Endothelial cell of umbilical vein (primary cell): ENCODE data around the gene FGF6. TPM values are rescaled to one million over a fixed set of nuclear protein-coding genes. Genes with fewer than 3 reads are reported as not detected.

Source experiments
- BruUV-seq: library from RNA; stranded (reverse); fragments of 400-500 nt; replicated peaks from 2 replicates; lab custom pipeline; 2021; lab: Mats Ljungman, UMichigan
- CTCF ChIA-PET: fragments of 300-600, 350-600 bp; sonication (Branson Sonifier 250); formaldehyde crosslinking; loops from one replicate; lab custom pipeline; 2021; ENCODE audit warnings: antibody characterized with exemption, inconsistent platforms; lab: Charles Lee
- POLR2A ChIA-PET: fragments of 300-600, 350-600 bp; sonication (Branson Sonifier 250); formaldehyde crosslinking; loops from one replicate; lab custom pipeline; 2021; ENCODE audit warnings: antibody characterized with exemption, inconsistent platforms; lab: Charles Lee
- DNase-seq: peaks from one replicate; pipeline ENCODE4 v3.0.0-alpha.2; 2011; ENCODE audit warnings: low read depth, low spot score
- FAIRE-seq: peaks from 2 replicates; lab custom pipeline; 2011; peaks lifted over from hg19 to GRCh38; lab: Jason Lieb, UNC
- H2AFZ ChIP-seq: 2 replicates; pipeline ENCODE4 v1.6.0; 2012; ENCODE audit warnings: low read depth, low read length, control low read depth, inconsistent platforms
- H3K27ac ChIP-seq: 2 replicates; pipeline ENCODE4 v1.5.1; 2011; ENCODE audit warnings: low read depth, mild to moderate bottlenecking, control low read depth, low read length, moderate library complexity; ENCODE audit not compliant: insufficient read depth
- H3K27me3 ChIP-seq, 2 experiments: 2 replicates each; pipeline versions ENCODE4 v1.6.0 to v1.6.1; 2011; ENCODE audit warnings: low read length in 2 of 2, mixed read lengths in 1 of 2; ENCODE audit not compliant: control insufficient read depth in 2 of 2, insufficient read depth in 2 of 2
- H3K36me3 ChIP-seq, 2 experiments: 2 replicates in 1 of 2; 3 replicates in 1 of 2; pipeline ENCODE4 v1.5.1; 2011; ENCODE audit warnings: low read length in 2 of 2, mild to moderate bottlenecking in 1 of 2, moderate library complexity in 1 of 2; ENCODE audit not compliant: control insufficient read depth in 2 of 2, insufficient read depth in 2 of 2; ENCODE audit errors: extremely low read depth in 1 of 2
- H3K4me1 ChIP-seq: 3 replicates; pipeline ENCODE4 v1.5.1; 2011; ENCODE audit warnings: mild to moderate bottlenecking, low read length; ENCODE audit not compliant: control insufficient read depth, insufficient read depth; ENCODE audit errors: extremely low read depth
- H3K4me2 ChIP-seq: 2 replicates; pipeline ENCODE4 v1.6.1; 2011; ENCODE audit warnings: low read length, control low read depth, mixed read lengths; ENCODE audit not compliant: insufficient read depth
- H3K4me3 ChIP-seq, 3 experiments: fragments of 200-600 bp in 1 of 3; sonication (generic), shearing (Covaris generic) in 1 of 3; replicated peaks in 1 of 3; 2 replicates each; pipeline ENCODE4 v1.5.1; 2011 to 2016; ENCODE audit warnings: control low read depth in 3 of 3, low read length in 3 of 3, mild to moderate bottlenecking in 2 of 3, inconsistent platforms in 1 of 3, low read depth in 1 of 3, moderate library complexity in 1 of 3; ENCODE audit not compliant: insufficient read depth in 1 of 3
- H3K79me2 ChIP-seq: 2 replicates; pipeline ENCODE4 v1.6.0; 2012; ENCODE audit warnings: low read length, inconsistent platforms; ENCODE audit not compliant: control insufficient read depth, insufficient read depth
- H3K9ac ChIP-seq: replicated peaks from 2 replicates; pipeline ENCODE3; 2011; ENCODE audit warnings: low read length, control low read depth; ENCODE audit not compliant: insufficient read depth; ENCODE audit errors: extremely low read depth
- H3K9me1 ChIP-seq: replicated peaks from 3 replicates; pipeline ENCODE4 v1.6.0; 2011; ENCODE audit warnings: mild to moderate bottlenecking, low read length; ENCODE audit not compliant: control insufficient read depth, insufficient read depth; ENCODE audit errors: extremely low read depth
- H3K9me3 ChIP-seq: replicated peaks from 2 replicates; pipeline ENCODE4 v1.5.1; 2012; ENCODE audit warnings: low read length, inconsistent platforms; ENCODE audit not compliant: control insufficient read depth, insufficient read depth
- H4K20me1 ChIP-seq: replicated peaks from 2 replicates; pipeline ENCODE3; 2011; ENCODE audit warnings: mild to moderate bottlenecking, low read length; ENCODE audit not compliant: control insufficient read depth, insufficient read depth; ENCODE audit errors: extremely low read depth
- EZH2 ChIP-seq: IDR thresholded peaks from 2 replicates; pipeline ENCODE4 v1.6.1; 2012; ENCODE audit warnings: borderline replicate concordance, low read depth, mild to moderate bottlenecking, moderate library complexity, low read length, inconsistent platforms; ENCODE audit not compliant: severe bottlenecking
- FOS ChIP-seq: IDR thresholded peaks from 2 replicates; pipeline ENCODE4 v1.6.1; 2011; ENCODE audit warnings: mild to moderate bottlenecking, low read length, moderate library complexity, borderline replicate concordance; ENCODE audit not compliant: insufficient read depth
- GATA2 ChIP-seq: IDR thresholded peaks from 2 replicates; pipeline ENCODE4 v1.7.0; 2011; ENCODE audit warnings: low read depth, mild to moderate bottlenecking, moderate library complexity, mixed read lengths, low read length; ENCODE audit not compliant: insufficient read length, insufficient read depth
- JUN ChIP-seq: IDR thresholded peaks from 2 replicates; pipeline ENCODE4 v1.6.1; 2011; ENCODE audit warnings: borderline replicate concordance, low read depth; ENCODE audit not compliant: insufficient read length, insufficient read depth
- MYC ChIP-seq: IDR thresholded peaks from one replicate; pipeline ENCODE4 v1.6.1; 2011; ENCODE audit warnings: mild to moderate bottlenecking, low read depth, low read length
- POLR2A ChIP-seq: IDR thresholded peaks from 2 replicates; pipeline ENCODE4 v1.6.1; 2012; ENCODE audit warnings: low read depth, mild to moderate bottlenecking, control low read depth, low read length
- POLR2AphosphoS5 ChIP-seq: IDR thresholded peaks from 2 replicates; pipeline ENCODE4 v1.6.1; 2012; ENCODE audit warnings: low read depth, mild to moderate bottlenecking, control low read depth, low read length, moderate library complexity; ENCODE audit not compliant: insufficient read depth
- dilution Hi-C: fragments of 300-500 bp; cut with MboI; formaldehyde crosslinking; loops from one replicate; pipeline ENCODE4 v1.15.0; 2019; ENCODE audit warnings: low sequenced_read_pairs; ENCODE audit not compliant: extremely low pct_ligation_motif_present
- intact Hi-C: fragments of 100-400 bp; cut with micrococcal nuclease; formaldehyde crosslinking; loops from one replicate; pipeline ENCODE4 v1.10.0; 2022
- polyA plus RNA-seq, 4 experiments: library from polyadenylated mRNA; depleted of rRNA in 3 of 4; stranded (reverse) in 3 of 4; unstranded in 1 of 4; fragments of >200 nt; gene quantifications; 2 replicates each; pipeline versions ENCODE4 v1.2.1 to v1.2.3, GENCODE V29; 2011 to 2012; ENCODE audit warnings: missing spikeins in 1 of 4
- total RNA-seq: library from RNA; stranded (reverse); gene quantifications from 2 replicates; pipeline ENCODE4 v1.2.3, GENCODE V29; 2021
- TF ChIP-seq, protein P1 (sequence below), 2 donors: IDR thresholded peaks; 1 replicate in 1 of 2; 2 replicates in 1 of 2; pipeline ENCODE4 v1.5.1; 2011; ENCODE audit warnings: low read length in 2 of 2, mild to moderate bottlenecking in 2 of 2, moderate library complexity in 2 of 2, control low read depth in 1 of 2, inconsistent platforms in 1 of 2, low read depth in 1 of 2; ENCODE audit not compliant: insufficient read depth in 1 of 2; ENCODE audit errors: extremely low read depth in 1 of 2
- TF ChIP-seq, protein P2 (sequence below): IDR thresholded peaks from 2 replicates; pipeline ENCODE4 v1.6.1; 2011; ENCODE audit not compliant: insufficient read depth, insufficient read length

The FGF6 gene
- total and polyA plus RNA-seq, 2 donors (not counting 3 experiments of a cell fraction or from before 2014, with no cell fraction given) = not detected

DNA sequence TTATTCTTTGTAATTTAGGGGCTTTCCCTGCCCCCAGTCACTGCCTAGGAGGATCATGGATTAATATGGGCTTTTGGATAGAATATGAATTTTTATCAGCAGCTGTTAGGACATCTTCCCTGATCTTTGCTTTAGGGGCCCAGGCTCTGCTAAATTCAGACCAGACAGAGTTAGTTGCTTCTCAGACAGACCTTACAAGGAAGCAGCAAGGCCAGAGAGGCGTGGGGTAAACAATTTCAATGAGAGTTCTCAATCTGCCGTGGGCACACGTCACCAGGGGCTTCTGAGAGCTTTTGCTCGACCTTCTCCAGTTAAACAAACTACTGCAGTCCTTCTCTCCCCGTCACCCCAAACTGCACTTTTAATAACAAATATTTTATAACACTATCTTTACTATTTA, 27.7 kb downstream of the FGF6 start:
- H2AFZ ChIP-seq = no peak overlapping the region
- no peaks in the 10 kb centered on the region for H3K36me3 ChIP-seq
- no peak overlapping the region for H3K4me2 ChIP-seq
- H3K9me3 ChIP-seq = no peaks in the 10 kb centered on the region
- peaks cover 0 to 2% of the 10 kb centered on the region in 2 experiments for H3K27me3 ChIP-seq
- no peaks in the 10 kb centered on the region for H3K79me2 ChIP-seq
- H3K4me3 ChIP-seq = no peak overlapping the region
- DNase-seq = no peak
- POLR2A ChIA-PET = no interaction called here
- no peak for TF ChIP-seq EZH2
- no peak for TF ChIP-seq MYC
- no peak for TF ChIP-seq GATA2
- TF ChIP-seq POLR2AphosphoS5 = no peak
- TF ChIP-seq, protein P1, sequence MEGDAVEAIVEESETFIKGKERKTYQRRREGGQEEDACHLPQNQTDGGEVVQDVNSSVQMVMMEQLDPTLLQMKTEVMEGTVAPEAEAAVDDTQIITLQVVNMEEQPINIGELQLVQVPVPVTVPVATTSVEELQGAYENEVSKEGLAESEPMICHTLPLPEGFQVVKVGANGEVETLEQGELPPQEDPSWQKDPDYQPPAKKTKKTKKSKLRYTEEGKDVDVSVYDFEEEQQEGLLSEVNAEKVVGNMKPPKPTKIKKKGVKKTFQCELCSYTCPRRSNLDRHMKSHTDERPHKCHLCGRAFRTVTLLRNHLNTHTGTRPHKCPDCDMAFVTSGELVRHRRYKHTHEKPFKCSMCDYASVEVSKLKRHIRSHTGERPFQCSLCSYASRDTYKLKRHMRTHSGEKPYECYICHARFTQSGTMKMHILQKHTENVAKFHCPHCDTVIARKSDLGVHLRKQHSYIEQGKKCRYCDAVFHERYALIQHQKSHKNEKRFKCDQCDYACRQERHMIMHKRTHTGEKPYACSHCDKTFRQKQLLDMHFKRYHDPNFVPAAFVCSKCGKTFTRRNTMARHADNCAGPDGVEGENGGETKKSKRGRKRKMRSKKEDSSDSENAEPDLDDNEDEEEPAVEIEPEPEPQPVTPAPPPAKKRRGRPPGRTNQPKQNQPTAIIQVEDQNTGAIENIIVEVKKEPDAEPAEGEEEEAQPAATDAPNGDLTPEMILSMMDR (IDR thresholded peaks at IDR 0.05; ENCODE audit: extremely low read depth in 1 of 2, insufficient read depth in 1 of 2, low read depth in 1 of 2, low read length in 2 of 2) = no peak
- no peak for TF ChIP-seq JUN
- TF ChIP-seq POLR2A = no peak
- TF ChIP-seq, protein P2, sequence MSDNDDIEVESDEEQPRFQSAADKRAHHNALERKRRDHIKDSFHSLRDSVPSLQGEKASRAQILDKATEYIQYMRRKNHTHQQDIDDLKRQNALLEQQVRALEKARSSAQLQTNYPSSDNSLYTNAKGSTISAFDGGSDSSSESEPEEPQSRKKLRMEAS = no peak
- TF ChIP-seq FOS = no peak
- dilution Hi-C loops = no loop called here
- H3K4me1 ChIP-seq = no peaks in the 10 kb centered on the region
- H4K20me1 ChIP-seq = no peaks in the 10 kb centered on the region
- intact Hi-C loops = no loop called here
- CTCF ChIA-PET = no interaction called here
- no peaks in the 10 kb centered on the region for H3K9me1 ChIP-seq
- BruUV-seq = no TSS peak
- H3K9ac ChIP-seq = no peak overlapping the region
- no peak for FAIRE-seq
- no peak overlapping the region for H3K27ac ChIP-seq
